ENCODE results near the gene DGCR8.

DGCR8 gene

DNA sequence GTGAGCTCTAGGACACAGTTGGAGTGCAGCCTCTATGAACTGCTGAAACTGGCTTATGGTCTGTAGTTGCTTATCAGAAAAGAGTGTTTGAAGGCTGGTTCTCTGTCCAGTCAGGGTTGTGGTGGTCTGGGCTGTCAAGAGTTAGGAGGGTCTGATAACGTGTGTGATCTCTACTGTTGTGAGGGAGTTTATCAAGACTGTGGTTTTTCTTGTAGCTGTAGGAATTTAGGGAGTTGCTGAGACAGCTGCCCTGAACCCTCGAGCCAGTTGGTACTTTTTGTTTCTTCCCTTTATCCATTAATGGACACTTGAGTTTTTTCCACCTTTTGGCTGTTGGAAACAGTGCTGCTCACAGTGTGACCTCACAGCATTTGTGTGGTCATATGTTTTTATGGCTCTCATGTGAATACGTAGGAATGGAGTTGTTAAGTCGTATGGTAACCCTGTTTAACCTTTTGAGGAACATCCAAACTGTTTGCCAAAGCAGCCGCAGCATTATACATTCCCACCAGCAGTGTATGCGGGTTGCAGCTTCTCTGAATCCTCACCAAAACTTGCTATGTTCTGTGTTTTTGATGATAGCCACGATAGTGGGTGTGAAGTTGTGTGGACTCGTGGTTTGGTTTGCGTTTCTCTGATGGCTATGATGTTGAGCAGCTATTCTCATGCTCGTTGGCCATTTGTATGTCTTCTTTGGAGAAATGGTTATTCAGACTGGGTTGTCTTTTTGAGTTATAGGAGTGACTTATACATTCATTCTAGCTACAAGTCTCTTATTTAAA is 20.9 kb upstream of the DGCR8 start:
- H3K4me1 ChIP-seq (ENCODE audit: control insufficient read depth in 5 of 5, insufficient read depth in 5 of 5, low read length in 5 of 5): peaks cover 0 to 13% (median 3%) of the 10 kb centered on the region in 5 donors
- H3K27ac ChIP-seq (ENCODE audit: low read depth, low read length): no peak overlapping the region
- no peak overlapping the region for H3K9ac ChIP-seq (ENCODE audit: low read length in 5 of 5)
- no peak overlapping the region for H3K4me3 ChIP-seq (ENCODE audit: low read depth in 1 of 5, low read length in 5 of 5)
- no peaks in the 10 kb centered on the region for H3K27me3 ChIP-seq (ENCODE audit: control insufficient read depth in 5 of 5, insufficient read depth in 4 of 5, low read length in 5 of 5)
- peaks cover 0 to 90% (median 75%) of the 10 kb centered on the region in 5 donors for H3K36me3 ChIP-seq (ENCODE audit: control insufficient read depth in 5 of 5, insufficient read depth in 5 of 5, low read length in 5 of 5)
- H3K9me3 ChIP-seq (ENCODE audit: control insufficient read depth in 5 of 5, low read length in 5 of 5): no peaks in the 10 kb centered on the region

DNA sequence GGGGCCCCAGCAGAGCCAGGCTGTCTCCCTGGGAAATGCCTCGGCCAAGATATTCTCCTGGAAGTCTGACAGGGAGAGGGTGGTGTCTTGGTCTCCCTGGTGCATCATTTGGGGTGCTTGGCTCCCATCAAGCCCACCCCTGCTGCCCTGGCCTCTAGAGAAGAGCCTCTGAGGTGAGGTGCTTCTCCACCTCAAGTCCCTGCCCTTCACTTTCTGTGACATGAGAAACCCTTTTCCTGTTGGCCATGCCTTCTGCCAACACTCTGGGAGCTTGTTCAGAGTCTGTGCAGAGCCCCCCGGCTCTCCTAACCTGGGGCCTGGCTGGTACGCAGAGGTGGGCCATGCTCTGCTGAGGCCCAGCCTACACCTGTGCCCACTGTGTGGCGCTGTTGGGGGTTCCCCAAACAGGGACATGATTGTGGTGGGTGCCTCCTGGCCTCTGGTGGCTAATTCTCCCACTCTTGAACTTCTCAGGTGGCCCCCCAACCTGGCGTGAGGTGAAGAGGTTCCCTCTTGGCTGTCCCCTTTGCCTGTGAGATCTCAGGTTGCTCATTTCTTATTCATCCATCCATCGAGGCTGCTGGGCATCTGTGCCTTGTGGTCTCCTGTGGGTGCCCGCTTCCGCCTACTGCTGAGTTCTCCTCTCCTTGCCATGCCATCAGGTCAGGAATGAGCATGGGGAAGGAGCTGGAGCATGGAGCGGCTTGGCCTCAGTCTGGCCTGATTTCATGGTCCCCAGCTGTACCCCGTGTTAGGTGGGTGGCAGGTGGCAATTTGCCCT is 19.2 kb upstream of the DGCR8 start:
- no peaks in the 10 kb centered on the region for H3K9me3 ChIP-seq (ENCODE audit: control insufficient read depth in 5 of 5, low read length in 5 of 5)
- peaks cover 0 to 88% (median 72%) of the 10 kb centered on the region in 5 donors for H3K36me3 ChIP-seq (ENCODE audit: control insufficient read depth in 5 of 5, insufficient read depth in 5 of 5, low read length in 5 of 5)

DNA sequence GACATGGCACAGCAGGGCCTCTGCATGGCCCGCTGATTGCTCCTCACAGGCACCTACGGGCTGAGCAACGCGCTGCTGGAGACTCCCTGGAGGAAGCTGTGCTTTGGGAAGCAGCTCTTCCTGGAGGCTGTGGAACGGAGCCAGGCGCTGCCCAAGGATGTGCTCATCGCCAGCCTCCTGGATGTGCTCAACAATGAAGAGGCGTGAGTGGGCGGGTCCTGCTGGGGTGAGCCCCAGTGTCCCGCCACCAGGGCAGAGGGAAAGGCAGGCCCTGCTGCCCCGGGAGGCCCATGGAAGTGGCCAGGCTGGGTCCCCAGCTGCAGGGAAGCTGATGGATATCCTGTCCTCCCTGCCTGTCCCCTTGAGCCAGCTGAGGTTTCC is 18.6 kb upstream of the DGCR8 start:
- Histone ChIP-seq H3K9me3 (ENCODE audit: control insufficient read depth in 5 of 5, low read length in 5 of 5) (no peaks in the 10 kb centered on the region), H3K9ac (ENCODE audit: low read length in 5 of 5) (no peak overlapping the region), H3K4me3 (ENCODE audit: low read depth in 1 of 5, low read length in 5 of 5) (no peak overlapping the region), H3K27me3 (ENCODE audit: control insufficient read depth in 5 of 5, insufficient read depth in 4 of 5, low read length in 5 of 5) (no peaks in the 10 kb centered on the region), H3K27ac (ENCODE audit: low read depth, low read length) (peak overlapping the region; percentile 16), H3K4me1 (ENCODE audit: control insufficient read depth in 5 of 5, insufficient read depth in 5 of 5, low read length in 5 of 5) (peaks cover 0 to 13% (median 3%) of the 10 kb centered on the region in 5 donors), H3K36me3 (ENCODE audit: control insufficient read depth in 5 of 5, insufficient read depth in 5 of 5, low read length in 5 of 5) (peaks cover 0 to 86% (median 67%) of the 10 kb centered on the region in 5 donors)

More for the DNA sequence above, 19.2 kb upstream of the DGCR8 start:
- Histone ChIP-seq H3K27me3 (ENCODE audit: control insufficient read depth in 5 of 5, insufficient read depth in 4 of 5, low read length in 5 of 5) (no peaks in the 10 kb centered on the region), H3K4me1 (ENCODE audit: control insufficient read depth in 5 of 5, insufficient read depth in 5 of 5, low read length in 5 of 5) (peaks cover 0 to 13% (median 3%) of the 10 kb centered on the region in 5 donors), H3K4me3 (ENCODE audit: low read depth in 1 of 5, low read length in 5 of 5) (no peak overlapping the region), H3K27ac (ENCODE audit: low read depth, low read length) (no peak overlapping the region), H3K9ac (ENCODE audit: low read length in 5 of 5) (peak overlapping the region in 1 of 5 donors; percentile 28)

DNA sequence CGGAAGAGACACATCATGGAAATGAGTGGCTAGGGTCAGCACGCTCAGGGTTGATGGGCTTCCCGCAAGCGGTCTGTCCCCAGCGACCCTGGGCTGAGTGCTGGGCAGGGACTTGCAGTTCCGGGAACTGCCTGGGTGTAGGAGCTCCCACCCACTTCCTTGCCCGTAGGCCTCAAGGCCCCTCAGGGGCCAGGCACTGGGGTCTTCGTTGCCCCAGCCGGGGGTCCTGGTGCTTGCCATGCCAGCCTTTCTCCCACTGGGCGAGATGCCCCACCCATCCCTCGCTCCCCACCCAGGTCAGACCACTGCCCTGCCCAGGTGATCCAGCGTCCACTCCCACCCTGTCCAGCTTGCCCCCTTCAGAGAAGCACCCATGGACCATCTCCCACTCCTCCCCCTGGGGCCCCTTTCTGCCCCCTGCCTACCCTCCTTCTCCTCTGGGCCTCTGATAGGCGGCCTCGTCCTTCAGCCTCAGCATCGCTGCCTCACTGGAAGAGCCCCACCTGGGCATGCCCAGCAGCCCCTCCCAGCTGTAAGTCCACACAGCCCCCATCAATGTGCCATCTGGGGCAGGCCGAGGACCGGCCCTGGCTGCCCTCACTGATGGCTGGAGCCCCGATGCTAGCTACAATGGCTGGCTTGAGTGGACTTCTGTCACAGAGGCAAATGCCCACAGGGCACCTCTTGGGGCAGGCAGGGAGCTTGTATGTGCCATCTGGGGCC is 17.8 kb upstream of the DGCR8 start:
- Histone ChIP-seq H3K9me3 (ENCODE audit: control insufficient read depth in 5 of 5, low read length in 5 of 5) (no peaks in the 10 kb centered on the region), H3K4me1 (ENCODE audit: control insufficient read depth in 5 of 5, insufficient read depth in 5 of 5, low read length in 5 of 5) (peaks cover 0 to 13% (median 3%) of the 10 kb centered on the region in 5 donors), H3K4me3 (ENCODE audit: low read depth in 1 of 5, low read length in 5 of 5) (no peak overlapping the region), H3K9ac (ENCODE audit: low read length in 5 of 5) (no peak overlapping the region), H3K27ac (ENCODE audit: low read depth, low read length) (peak overlapping the region; percentile 16), H3K27me3 (ENCODE audit: control insufficient read depth in 5 of 5, insufficient read depth in 4 of 5, low read length in 5 of 5) (no peaks in the 10 kb centered on the region), H3K36me3 (ENCODE audit: control insufficient read depth in 5 of 5, insufficient read depth in 5 of 5, low read length in 5 of 5) (peaks cover 0 to 79% (median 60%) of the 10 kb centered on the region in 5 donors)

DNA sequence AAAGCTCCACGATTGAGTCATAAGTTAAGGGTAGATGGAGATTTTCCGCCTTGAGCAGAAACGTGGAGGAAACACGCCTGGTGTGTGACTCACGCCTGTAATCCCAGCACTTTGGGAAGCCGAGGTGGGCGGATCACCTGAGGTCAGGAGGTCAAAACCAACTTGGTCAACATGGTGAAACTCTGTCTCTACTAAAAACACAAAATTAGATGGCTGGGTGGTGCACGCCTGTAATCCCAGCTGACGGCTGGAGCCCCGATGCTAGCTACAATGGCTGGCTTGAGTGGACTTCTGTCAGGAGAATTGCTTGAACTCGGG is 17.3 kb upstream of the DGCR8 start:
- Histone ChIP-seq H3K36me3 (ENCODE audit: control insufficient read depth in 5 of 5, insufficient read depth in 5 of 5, low read length in 5 of 5) (peaks cover 0 to 74% (median 54%) of the 10 kb centered on the region in 5 donors), H3K9ac (ENCODE audit: low read length in 5 of 5) (no peak overlapping the region), H3K9me3 (ENCODE audit: control insufficient read depth in 5 of 5, low read length in 5 of 5) (no peaks in the 10 kb centered on the region), H3K4me3 (ENCODE audit: low read depth in 1 of 5, low read length in 5 of 5) (no peak overlapping the region), H3K4me1 (ENCODE audit: control insufficient read depth in 5 of 5, insufficient read depth in 5 of 5, low read length in 5 of 5) (peaks cover 0 to 13% (median 3%) of the 10 kb centered on the region in 5 donors), H3K27me3 (ENCODE audit: control insufficient read depth in 5 of 5, insufficient read depth in 4 of 5, low read length in 5 of 5) (no peaks in the 10 kb centered on the region), H3K27ac (ENCODE audit: low read depth, low read length) (no peak overlapping the region)

DNA sequence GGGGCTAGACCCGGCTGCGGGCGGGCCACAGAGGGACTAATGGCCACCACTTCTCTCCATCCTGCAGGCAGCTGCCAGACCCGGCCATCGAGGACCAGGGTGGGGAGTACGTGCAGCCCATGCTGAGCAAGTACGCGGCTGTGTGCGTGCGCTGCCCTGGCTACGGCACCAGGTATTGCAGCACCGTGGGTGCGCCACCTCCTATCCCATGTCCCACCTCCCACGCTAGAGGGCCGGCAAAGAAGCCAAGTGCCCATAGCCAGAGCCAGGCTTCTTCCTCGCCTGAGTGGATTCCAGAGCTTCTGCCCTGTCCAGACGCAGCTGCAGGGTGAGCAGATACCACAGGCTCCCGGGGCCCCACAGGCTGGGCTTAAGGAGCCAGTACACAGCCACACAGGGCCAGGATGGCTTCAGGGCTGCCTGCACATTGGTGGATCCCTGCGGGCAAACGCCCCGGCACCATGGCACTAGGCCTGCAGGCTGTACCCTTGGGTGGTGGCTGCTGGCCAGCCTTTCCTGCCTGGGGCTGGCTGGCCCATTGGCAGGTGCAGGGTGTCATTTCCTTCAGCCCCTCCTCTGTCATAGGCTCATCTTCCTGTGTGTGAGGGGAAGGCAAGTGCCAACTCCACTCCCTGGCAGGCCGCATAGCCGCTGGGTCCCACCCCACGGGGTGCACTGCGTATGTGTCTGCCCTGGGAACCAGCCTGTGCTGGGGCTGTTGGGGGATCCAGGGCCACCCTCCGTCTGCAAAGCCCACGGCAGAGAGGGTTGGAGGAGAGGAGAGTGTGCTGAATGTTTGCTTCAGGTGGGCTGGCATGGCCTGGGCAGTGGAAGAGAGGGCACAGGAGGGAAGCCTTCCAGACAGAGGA is 16.5 kb upstream of the DGCR8 start:
- Histone ChIP-seq H3K27me3 (ENCODE audit: control insufficient read depth in 5 of 5, insufficient read depth in 4 of 5, low read length in 5 of 5) (no peaks in the 10 kb centered on the region), H3K27ac (ENCODE audit: low read depth, low read length) (no peak overlapping the region), H3K9me3 (ENCODE audit: control insufficient read depth in 5 of 5, low read length in 5 of 5) (no peaks in the 10 kb centered on the region), H3K4me3 (ENCODE audit: low read depth in 1 of 5, low read length in 5 of 5) (no peak overlapping the region), H3K4me1 (ENCODE audit: control insufficient read depth in 5 of 5, insufficient read depth in 5 of 5, low read length in 5 of 5) (peaks cover 0 to 13% (median 3%) of the 10 kb centered on the region in 5 donors), H3K9ac (ENCODE audit: low read length in 5 of 5) (no peak overlapping the region), H3K36me3 (ENCODE audit: control insufficient read depth in 5 of 5, insufficient read depth in 5 of 5, low read length in 5 of 5) (peaks cover 0 to 67% (median 50%) of the 10 kb centered on the region in 5 donors)

DNA sequence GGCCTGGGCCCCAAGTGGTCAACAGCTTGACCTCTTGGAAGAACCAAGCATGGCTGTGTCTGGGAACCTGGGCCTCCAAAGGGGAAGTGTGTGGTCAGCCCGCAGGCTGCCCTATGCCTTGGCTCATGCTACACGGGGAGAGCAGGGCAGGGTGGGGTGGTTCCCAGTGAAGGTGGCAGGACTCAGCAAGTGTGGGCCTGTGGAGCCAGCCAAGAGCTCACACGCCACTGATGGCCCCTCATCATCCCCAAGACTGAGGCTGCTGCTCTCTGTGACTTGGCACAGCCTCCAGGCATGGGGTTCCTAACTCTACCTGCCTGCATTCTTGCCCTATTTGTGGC is 15.9 kb upstream of the DGCR8 start:
- H3K27ac ChIP-seq (ENCODE audit: low read depth, low read length): no peak overlapping the region
- no peak overlapping the region for H3K9ac ChIP-seq (ENCODE audit: low read length in 5 of 5)

DNA sequence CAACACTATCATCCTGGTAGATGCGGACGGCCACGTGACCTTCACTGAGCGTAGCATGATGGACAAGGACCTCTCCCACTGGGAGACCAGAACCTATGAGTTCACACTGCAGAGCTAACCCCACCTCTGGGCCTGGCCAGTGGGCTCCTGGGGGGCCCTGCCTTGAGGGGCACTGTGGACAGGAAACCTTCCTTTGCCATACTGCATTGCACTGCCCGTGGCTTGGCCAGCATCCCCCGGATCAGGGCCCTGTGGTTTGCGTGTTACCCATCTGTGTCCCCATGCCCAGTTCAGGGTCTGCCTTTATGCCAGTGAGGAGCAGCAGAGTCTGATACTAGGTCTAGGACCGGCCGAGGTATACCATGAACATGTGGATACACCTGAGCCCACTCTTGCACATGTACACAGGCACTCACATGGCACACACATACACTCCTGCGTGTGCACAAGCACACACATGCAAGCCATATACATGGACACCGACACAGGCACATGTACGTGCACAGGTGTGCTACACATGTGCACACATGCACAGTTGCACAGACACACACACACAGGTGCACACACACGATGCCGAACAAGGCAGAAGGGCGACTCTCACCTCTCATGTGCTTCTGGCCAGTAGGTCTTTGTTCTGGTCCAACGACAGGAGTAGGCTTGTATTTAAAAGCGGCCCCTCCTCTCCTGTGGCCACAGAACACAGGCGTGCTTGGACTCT is 15.3 kb upstream of the DGCR8 start:
- Histone ChIP-seq H3K9ac (ENCODE audit: low read length in 5 of 5) (no peak overlapping the region), H3K4me3 (ENCODE audit: low read depth in 1 of 5, low read length in 5 of 5) (no peak overlapping the region), H3K4me1 (ENCODE audit: control insufficient read depth in 5 of 5, insufficient read depth in 5 of 5, low read length in 5 of 5) (peaks cover 0 to 13% (median 3%) of the 10 kb centered on the region in 5 donors), H3K9me3 (ENCODE audit: control insufficient read depth in 5 of 5, low read length in 5 of 5) (no peaks in the 10 kb centered on the region), H3K36me3 (ENCODE audit: control insufficient read depth in 5 of 5, insufficient read depth in 5 of 5, low read length in 5 of 5) (peaks cover 0 to 58% (median 46%) of the 10 kb centered on the region in 5 donors), H3K27me3 (ENCODE audit: control insufficient read depth in 5 of 5, insufficient read depth in 4 of 5, low read length in 5 of 5) (no peaks in the 10 kb centered on the region), H3K27ac (ENCODE audit: low read depth, low read length) (no peak overlapping the region)

More for the DNA sequence above, 15.9 kb upstream of the DGCR8 start:
- H3K4me1 ChIP-seq (ENCODE audit: control insufficient read depth in 5 of 5, insufficient read depth in 5 of 5, low read length in 5 of 5): peaks cover 0 to 13% (median 3%) of the 10 kb centered on the region in 5 donors
- peaks cover 0 to 61% (median 48%) of the 10 kb centered on the region in 5 donors for H3K36me3 ChIP-seq (ENCODE audit: control insufficient read depth in 5 of 5, insufficient read depth in 5 of 5, low read length in 5 of 5)
- H3K27me3 ChIP-seq (ENCODE audit: control insufficient read depth in 5 of 5, insufficient read depth in 4 of 5, low read length in 5 of 5): no peaks in the 10 kb centered on the region
- H3K4me3 ChIP-seq (ENCODE audit: low read depth in 1 of 5, low read length in 5 of 5): no peak overlapping the region
- no peaks in the 10 kb centered on the region for H3K9me3 ChIP-seq (ENCODE audit: control insufficient read depth in 5 of 5, low read length in 5 of 5)

Measured in subcutaneous abdominal adipose tissue (tissue), 5 donors.